Measurements from ENCODE around the gene DMD. TPM values are rescaled to one million over a fixed set of nuclear protein-coding genes. Genes with fewer than 3 reads are reported as not detected.
"Not testable (repeated sequence)": the region's sequence is repeated elsewhere in the genome, so short reads cannot be mapped to it uniquely, and the experiment has no call there.

Gene DMD
- total RNA-seq, 3 donors from 2014 or later (not counting 1 experiment from before 2014, with no cell fraction given): not detected

DNA sequence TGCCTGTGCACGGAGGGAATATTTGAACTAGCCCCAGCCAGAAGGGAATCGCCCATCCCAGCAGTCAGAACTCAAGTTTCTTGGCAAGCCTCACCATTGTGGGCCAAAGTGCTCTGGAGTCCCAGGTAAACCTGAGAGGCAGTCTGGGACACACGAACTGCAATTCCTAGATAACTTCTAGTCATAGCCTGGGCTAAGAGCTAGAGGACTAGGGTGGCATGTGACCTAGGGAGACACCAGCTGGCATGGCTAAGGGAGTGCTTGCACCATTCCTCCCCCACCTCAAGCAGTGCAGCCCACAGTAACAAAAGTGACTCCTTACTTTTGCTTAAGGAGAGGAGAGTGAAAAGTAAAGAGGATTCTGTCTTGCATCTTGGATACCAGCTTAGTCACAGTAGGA is 935.2 kb downstream of the DMD start:
- TF ChIP-seq, protein P1, sequence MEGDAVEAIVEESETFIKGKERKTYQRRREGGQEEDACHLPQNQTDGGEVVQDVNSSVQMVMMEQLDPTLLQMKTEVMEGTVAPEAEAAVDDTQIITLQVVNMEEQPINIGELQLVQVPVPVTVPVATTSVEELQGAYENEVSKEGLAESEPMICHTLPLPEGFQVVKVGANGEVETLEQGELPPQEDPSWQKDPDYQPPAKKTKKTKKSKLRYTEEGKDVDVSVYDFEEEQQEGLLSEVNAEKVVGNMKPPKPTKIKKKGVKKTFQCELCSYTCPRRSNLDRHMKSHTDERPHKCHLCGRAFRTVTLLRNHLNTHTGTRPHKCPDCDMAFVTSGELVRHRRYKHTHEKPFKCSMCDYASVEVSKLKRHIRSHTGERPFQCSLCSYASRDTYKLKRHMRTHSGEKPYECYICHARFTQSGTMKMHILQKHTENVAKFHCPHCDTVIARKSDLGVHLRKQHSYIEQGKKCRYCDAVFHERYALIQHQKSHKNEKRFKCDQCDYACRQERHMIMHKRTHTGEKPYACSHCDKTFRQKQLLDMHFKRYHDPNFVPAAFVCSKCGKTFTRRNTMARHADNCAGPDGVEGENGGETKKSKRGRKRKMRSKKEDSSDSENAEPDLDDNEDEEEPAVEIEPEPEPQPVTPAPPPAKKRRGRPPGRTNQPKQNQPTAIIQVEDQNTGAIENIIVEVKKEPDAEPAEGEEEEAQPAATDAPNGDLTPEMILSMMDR (IDR thresholded peaks at IDR 0.05): no peak
- H3K4me3 Mint-ChIP-seq: no peak overlapping the region
- Histone ChIP-seq H3K9me3 (ENCODE audit: control insufficient read depth, insufficient read depth, low read length) (no peaks in the 10 kb centered on the region), H3K4me1 (ENCODE audit: control insufficient read depth, insufficient read depth, low read length) (no peaks in the 10 kb centered on the region), H3K27ac (ENCODE audit: low read length) (no peak overlapping the region), H3K36me3 (ENCODE audit: control insufficient read depth, insufficient read depth, low read length) (no peaks in the 10 kb centered on the region), H3K27me3 (ENCODE audit: control insufficient read depth, insufficient read depth, low read length) (no peaks in the 10 kb centered on the region), H3K4me3 (ENCODE audit: low read length) (no peak overlapping the region)
- no peaks in the 10 kb centered on the region for H3K4me1 Mint-ChIP-seq
- H3K27ac Mint-ChIP-seq: no peak overlapping the region
- H3K27me3 Mint-ChIP-seq (ENCODE audit: low read depth in 2 of 2): no peaks in the 10 kb centered on the region
- H3K9me3 Mint-ChIP-seq: peaks cover 2 to 3% of the 10 kb centered on the region in 2 donors
- 76% methylated on average over 3 of the region's 3 CpGs for whole genome bisulfite sequencing (ENCODE audit: insufficient coverage)
- no peak for DNase-seq
- intact Hi-C loops (cut with micrococcal nuclease): no loop called here
- ATAC-seq: no peak
- H3K36me3 Mint-ChIP-seq: no peaks in the 10 kb centered on the region

DNA sequence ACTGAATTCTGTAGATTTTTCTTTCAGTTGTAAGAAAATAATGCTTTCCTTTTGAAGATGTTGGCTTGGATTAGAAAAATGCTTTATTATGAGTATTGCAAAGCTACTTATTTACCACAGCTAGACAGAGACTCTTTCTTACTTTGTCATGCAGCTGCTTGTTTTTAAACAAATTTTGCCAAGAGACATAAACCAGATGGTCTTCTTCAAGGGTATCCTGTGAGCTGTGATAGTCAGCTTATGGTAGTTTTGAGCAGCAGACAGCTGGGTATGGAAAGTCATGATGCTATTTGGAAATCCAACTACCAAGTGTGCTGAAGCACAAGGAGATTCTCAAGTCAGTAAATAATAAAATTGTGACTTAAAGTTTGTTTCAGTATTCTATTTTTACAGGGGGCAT is 941.5 kb downstream of the DMD start:
- Mint-ChIP-seq H3K4me3 (no peak overlapping the region), H3K4me1 (no peaks in the 10 kb centered on the region), H3K27ac (no peak overlapping the region), H3K36me3 (no peaks in the 10 kb centered on the region), H3K9me3 (no peaks in the 10 kb centered on the region), H3K27me3 (ENCODE audit: low read depth in 2 of 2) (no peaks in the 10 kb centered on the region)
- ATAC-seq: no peak
- Histone ChIP-seq H3K4me3 (ENCODE audit: low read length) (no peak overlapping the region), H3K4me1 (ENCODE audit: control insufficient read depth, insufficient read depth, low read length) (no peaks in the 10 kb centered on the region), H3K27ac (ENCODE audit: low read length) (no peak overlapping the region), H3K27me3 (ENCODE audit: control insufficient read depth, insufficient read depth, low read length) (no peaks in the 10 kb centered on the region), H3K9me3 (ENCODE audit: control insufficient read depth, insufficient read depth, low read length) (peaks cover 5% of the 10 kb centered on the region), H3K36me3 (ENCODE audit: control insufficient read depth, insufficient read depth, low read length) (no peaks in the 10 kb centered on the region)
- TF ChIP-seq, protein P1 (IDR thresholded peaks at IDR 0.05): no peak
- DNase-seq: no peak
- intact Hi-C loops (cut with micrococcal nuclease): no loop called here

DNA sequence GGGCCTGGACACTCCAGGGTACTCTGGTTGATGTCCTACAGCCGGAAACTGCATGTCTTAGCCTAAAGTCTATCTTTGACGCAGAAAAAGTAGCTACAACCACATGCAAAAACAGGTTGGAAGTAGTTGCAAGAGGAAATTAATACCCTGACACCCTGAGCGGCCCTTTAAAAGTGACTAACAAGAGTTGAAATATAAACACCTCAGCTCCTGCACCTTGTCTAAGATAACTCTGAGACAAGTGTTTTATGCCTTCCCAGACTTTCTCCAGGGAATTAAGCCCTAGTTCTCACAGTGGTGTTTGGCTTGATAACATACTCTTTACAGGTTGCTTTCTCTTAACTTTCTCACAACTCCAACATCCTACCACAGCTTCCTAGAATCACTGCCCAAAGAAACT is 943.1 kb downstream of the DMD start:
- Mint-ChIP-seq H3K4me1 (no peaks in the 10 kb centered on the region), H3K9me3 (no peaks in the 10 kb centered on the region), H3K4me3 (no peak overlapping the region), H3K27ac (no peak overlapping the region), H3K27me3 (ENCODE audit: low read depth in 2 of 2) (no peaks in the 10 kb centered on the region), H3K36me3 (no peaks in the 10 kb centered on the region)
- no peak overlapping the region for H3K27ac ChIP-seq (ENCODE audit: low read length)
- intact Hi-C loops (cut with micrococcal nuclease): no loop called here
- no peaks in the 10 kb centered on the region for H3K36me3 ChIP-seq (ENCODE audit: control insufficient read depth, insufficient read depth, low read length)
- H3K4me3 ChIP-seq (ENCODE audit: low read length): no peak overlapping the region
- peaks cover 5% of the 10 kb centered on the region for H3K9me3 ChIP-seq (ENCODE audit: control insufficient read depth, insufficient read depth, low read length)
- H3K4me1 ChIP-seq (ENCODE audit: control insufficient read depth, insufficient read depth, low read length): no peaks in the 10 kb centered on the region
- no peak for ATAC-seq
- H3K27me3 ChIP-seq (ENCODE audit: control insufficient read depth, insufficient read depth, low read length): no peaks in the 10 kb centered on the region
- WGBS (ENCODE audit: insufficient coverage): 83% methylated on average over 1 of the region's 3 CpGs
- TF ChIP-seq, protein P1 (IDR thresholded peaks at IDR 0.05): no peak
- no peak for DNase-seq

DNA sequence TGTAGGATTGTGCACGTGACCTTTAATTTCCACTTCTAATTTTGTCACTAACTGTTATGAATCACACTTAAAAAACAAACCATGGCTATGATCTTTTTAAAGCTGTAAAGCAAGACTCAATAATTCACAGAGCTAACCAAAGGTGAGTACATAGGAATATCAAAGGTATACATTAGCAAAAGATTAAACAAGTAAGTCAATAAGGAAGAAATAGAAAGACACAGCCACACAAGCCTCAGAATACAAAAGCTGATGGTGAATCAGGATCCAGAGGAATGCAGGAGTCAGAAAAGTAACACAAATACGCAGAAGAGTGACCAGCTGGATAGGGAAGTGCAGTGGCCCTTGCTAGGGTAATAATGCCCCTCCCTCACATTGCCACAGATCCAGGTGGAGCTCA is 943.6 kb downstream of the DMD start:
- 22% methylated on average over 1 of the region's 2 CpGs for WGBS (ENCODE audit: insufficient coverage)
- Mint-ChIP-seq H3K9me3 (no peaks in the 10 kb centered on the region), H3K4me3 (no peak overlapping the region), H3K27ac (no peak overlapping the region), H3K4me1 (no peaks in the 10 kb centered on the region), H3K27me3 (ENCODE audit: low read depth in 2 of 2) (no peaks in the 10 kb centered on the region), H3K36me3 (no peaks in the 10 kb centered on the region)
- no peak for DNase-seq
- no peak for ATAC-seq
- Histone ChIP-seq H3K36me3 (ENCODE audit: control insufficient read depth, insufficient read depth, low read length) (no peaks in the 10 kb centered on the region), H3K4me3 (ENCODE audit: low read length) (no peak overlapping the region), H3K4me1 (ENCODE audit: control insufficient read depth, insufficient read depth, low read length) (no peaks in the 10 kb centered on the region), H3K27ac (ENCODE audit: low read length) (no peak overlapping the region), H3K9me3 (ENCODE audit: control insufficient read depth, insufficient read depth, low read length) (peaks cover 5% of the 10 kb centered on the region), H3K27me3 (ENCODE audit: control insufficient read depth, insufficient read depth, low read length) (no peaks in the 10 kb centered on the region)
- intact Hi-C loops (cut with micrococcal nuclease): no loop called here
- TF ChIP-seq, protein P1 (IDR thresholded peaks at IDR 0.05): no peak

DNA sequence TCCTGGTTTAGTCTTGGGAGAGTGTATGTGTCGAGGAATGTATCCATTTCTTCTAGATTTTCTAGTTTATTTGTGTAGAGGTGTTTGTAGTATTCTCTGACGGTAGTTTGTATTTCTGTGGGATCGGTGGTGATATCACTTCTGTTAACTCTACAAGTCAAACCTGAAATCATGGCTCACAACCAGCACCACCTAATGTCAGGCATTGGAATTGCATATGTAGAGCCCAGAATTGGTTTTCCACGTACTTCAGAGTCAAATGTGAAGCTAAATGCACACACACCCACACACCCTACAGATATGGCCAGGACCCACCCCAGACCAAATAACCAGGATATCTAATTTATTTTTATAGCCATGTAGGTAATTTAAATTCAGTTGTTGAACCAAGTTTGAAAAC is 964.7 kb downstream of the DMD start:
- H3K4me1 Mint-ChIP-seq; H3K27ac ChIP-seq (ENCODE audit: low read length); H3K9me3 Mint-ChIP-seq; H3K9me3 ChIP-seq (ENCODE audit: control insufficient read depth, insufficient read depth, low read length); H3K36me3 Mint-ChIP-seq; H3K4me1 ChIP-seq (ENCODE audit: control insufficient read depth, insufficient read depth, low read length); DNase-seq; H3K27me3 Mint-ChIP-seq (ENCODE audit: low read depth in 2 of 2); H3K27ac Mint-ChIP-seq; H3K4me3 Mint-ChIP-seq; intact Hi-C loops (cut with micrococcal nuclease); H3K27me3 ChIP-seq (ENCODE audit: control insufficient read depth, insufficient read depth, low read length); H3K4me3 ChIP-seq (ENCODE audit: low read length); ATAC-seq; H3K36me3 ChIP-seq (ENCODE audit: control insufficient read depth, insufficient read depth, low read length): not testable (repeated sequence)
- WGBS (ENCODE audit: insufficient coverage): no CpG with 5 or more reads among the region's 4 CpGs

All from natural killer cell (primary cell).